Activated naive CD8-positive, alpha-beta T cell treated with anti-CD3 and anti-CD28 coated beads, Interleukin-2, amount 50 U/mL, for 16 hours (primary cell): ENCODE data around the gene CSGALNACT2.

Experiments used
- DNase-seq: peaks from one replicate; pipeline ENCODE4 v3.0.0-alpha.2; 2020; ENCODE audit warnings: low read depth, low spot score

The CSGALNACT2 gene

GRCh38 chr10:43186150-43186549 lies 47.9 kb downstream of the CSGALNACT2 start:
- DNase-seq: no peak

- no peak for DNase-seq
Measured at GRCh38 chr10:43187213-43187612, 49.0 kb downstream of the CSGALNACT2 start.

- no peak for DNase-seq
Measured at GRCh38 chr10:43188702-43189101, 50.5 kb downstream of the CSGALNACT2 start.

GRCh38 chr10:43190289-43190688 lies 52.0 kb downstream of the CSGALNACT2 start:
- no peak for DNase-seq

- no peak for DNase-seq
Measured at GRCh38 chr10:43190775-43191174, 52.5 kb downstream of the CSGALNACT2 start.

- no peak for DNase-seq
Measured at GRCh38 chr10:43192884-43193283, 54.6 kb downstream of the CSGALNACT2 start.

- DNase-seq: no peak
Measured at GRCh38 chr10:43193496-43194080, 55.3 kb downstream of the CSGALNACT2 start.

- DNase-seq: no peak
Measured at GRCh38 chr10:43194266-43194665, 56.0 kb downstream of the CSGALNACT2 start.

GRCh38 chr10:43194859-43195258 lies 56.6 kb downstream of the CSGALNACT2 start:
- no peak for DNase-seq

- DNase-seq: no peak
Measured at GRCh38 chr10:43195557-43195956, 57.3 kb downstream of the CSGALNACT2 start.

- DNase-seq: no peak
Measured at GRCh38 chr10:43196131-43196980, 58.1 kb downstream of the CSGALNACT2 start.

GRCh38 chr10:43196981-43197833 lies 59.0 kb downstream of the CSGALNACT2 start:
- no peak for DNase-seq

GRCh38 chr10:43197834-43198681 lies 59.8 kb downstream of the CSGALNACT2 start:
- no peak for DNase-seq

- no peak for DNase-seq
Measured at GRCh38 chr10:43198682-43199005, 60.4 kb downstream of the CSGALNACT2 start.

GRCh38 chr10:43199088-43199683 lies 60.9 kb downstream of the CSGALNACT2 start:
- no peak for DNase-seq

- DNase-seq: no peak
Measured at GRCh38 chr10:43199684-43200537, 61.7 kb downstream of the CSGALNACT2 start.

GRCh38 chr10:43200538-43201390 lies 62.5 kb downstream of the CSGALNACT2 start:
- no peak for DNase-seq

- no peak for DNase-seq
Measured at GRCh38 chr10:43201545-43202131, 63.4 kb downstream of the CSGALNACT2 start.

GRCh38 chr10:43202224-43202656 lies 64.0 kb downstream of the CSGALNACT2 start:
- DNase-seq: no peak
